Measurements from ENCODE around the gene PEX11B. TPM values are rescaled to one million over a fixed set of nuclear protein-coding genes. Genes with fewer than 3 reads are reported as not detected.

PEX11B gene, protein sequence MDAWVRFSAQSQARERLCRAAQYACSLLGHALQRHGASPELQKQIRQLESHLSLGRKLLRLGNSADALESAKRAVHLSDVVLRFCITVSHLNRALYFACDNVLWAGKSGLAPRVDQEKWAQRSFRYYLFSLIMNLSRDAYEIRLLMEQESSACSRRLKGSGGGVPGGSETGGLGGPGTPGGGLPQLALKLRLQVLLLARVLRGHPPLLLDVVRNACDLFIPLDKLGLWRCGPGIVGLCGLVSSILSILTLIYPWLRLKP
- total RNA-seq, result 10 to 100 TPM; 10.2 to 25.2 (median 15.7) TPM

DNA sequence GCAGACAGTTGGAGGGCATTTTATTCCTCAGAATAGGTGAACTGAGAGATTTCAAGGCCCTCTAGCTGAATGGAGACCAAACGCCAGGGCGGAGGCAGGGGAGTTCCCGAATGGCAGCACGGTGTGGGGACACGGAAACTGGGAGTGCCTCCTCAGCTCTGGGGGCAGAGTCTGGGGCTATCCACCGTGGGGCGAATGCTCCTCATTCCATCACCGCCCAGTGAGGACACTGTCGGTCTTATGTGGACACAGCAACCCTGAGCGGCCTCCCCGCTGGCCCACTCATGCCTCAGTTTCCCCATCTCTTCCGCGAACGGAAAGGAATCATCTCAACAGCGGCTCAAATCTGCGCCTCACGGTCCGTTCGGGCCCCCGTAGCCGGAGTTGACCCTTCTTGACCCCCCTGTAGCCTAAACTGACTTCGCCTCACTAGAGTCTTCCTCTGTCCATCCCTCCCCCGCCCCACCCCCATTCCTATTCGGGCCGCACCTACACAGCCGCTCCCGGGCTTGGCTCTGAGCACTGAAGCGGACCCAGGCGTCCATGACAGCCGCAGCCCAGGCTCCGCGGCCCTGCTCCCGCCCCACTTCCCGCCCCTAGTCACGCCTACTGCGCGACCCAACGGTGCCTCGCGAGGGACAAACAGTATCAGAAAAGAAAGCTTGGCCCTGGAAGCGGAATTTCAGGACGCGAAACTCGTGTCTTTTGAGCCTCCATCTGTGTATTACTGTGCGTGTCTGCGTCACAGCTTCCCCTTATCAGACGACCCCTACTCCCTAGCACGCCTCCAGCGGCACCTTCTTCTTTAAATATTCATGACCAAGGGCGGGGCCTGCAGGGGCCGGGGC, at the start of gene PEX11B:
PEX11B (minus strand) TSS at position 574 of the 848 bp plus-strand sequence; CDS start at position 545, 29 bp downstream.
- ATAC-seq (ENCODE audit: low FRiP score) (peak; percentile 93), DNase-seq (ENCODE audit: low spot score) (peak; percentile 78)
- TF ChIP-seq, protein P1, sequence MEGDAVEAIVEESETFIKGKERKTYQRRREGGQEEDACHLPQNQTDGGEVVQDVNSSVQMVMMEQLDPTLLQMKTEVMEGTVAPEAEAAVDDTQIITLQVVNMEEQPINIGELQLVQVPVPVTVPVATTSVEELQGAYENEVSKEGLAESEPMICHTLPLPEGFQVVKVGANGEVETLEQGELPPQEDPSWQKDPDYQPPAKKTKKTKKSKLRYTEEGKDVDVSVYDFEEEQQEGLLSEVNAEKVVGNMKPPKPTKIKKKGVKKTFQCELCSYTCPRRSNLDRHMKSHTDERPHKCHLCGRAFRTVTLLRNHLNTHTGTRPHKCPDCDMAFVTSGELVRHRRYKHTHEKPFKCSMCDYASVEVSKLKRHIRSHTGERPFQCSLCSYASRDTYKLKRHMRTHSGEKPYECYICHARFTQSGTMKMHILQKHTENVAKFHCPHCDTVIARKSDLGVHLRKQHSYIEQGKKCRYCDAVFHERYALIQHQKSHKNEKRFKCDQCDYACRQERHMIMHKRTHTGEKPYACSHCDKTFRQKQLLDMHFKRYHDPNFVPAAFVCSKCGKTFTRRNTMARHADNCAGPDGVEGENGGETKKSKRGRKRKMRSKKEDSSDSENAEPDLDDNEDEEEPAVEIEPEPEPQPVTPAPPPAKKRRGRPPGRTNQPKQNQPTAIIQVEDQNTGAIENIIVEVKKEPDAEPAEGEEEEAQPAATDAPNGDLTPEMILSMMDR (IDR thresholded peaks at IDR 0.05), result no peak

DNA sequence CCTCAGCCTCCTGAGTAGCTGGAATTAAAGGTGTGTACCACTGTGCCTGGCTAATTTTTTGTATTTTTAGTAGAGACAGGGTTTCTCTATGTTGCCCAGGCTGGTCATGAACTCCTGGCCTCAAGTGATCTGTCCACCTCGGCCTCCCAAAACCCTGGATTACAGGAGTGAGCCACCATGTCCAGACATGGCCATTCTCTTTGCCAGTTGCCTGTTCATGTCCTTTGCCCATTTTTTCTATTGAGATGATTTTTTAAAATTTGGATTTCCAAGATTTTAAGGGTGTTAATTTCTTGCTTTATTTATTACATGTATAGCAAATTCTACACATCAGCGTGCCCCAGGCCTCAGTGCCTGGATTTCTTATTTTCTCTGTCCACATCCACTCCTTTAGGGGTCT, 48.8 kb upstream of the PEX11B start:
- TF ChIP-seq, protein P1 (IDR thresholded peaks at IDR 0.05), result no peak
- DNase-seq (ENCODE audit: low spot score) (no peak), ATAC-seq (ENCODE audit: low FRiP score) (no peak)

DNA sequence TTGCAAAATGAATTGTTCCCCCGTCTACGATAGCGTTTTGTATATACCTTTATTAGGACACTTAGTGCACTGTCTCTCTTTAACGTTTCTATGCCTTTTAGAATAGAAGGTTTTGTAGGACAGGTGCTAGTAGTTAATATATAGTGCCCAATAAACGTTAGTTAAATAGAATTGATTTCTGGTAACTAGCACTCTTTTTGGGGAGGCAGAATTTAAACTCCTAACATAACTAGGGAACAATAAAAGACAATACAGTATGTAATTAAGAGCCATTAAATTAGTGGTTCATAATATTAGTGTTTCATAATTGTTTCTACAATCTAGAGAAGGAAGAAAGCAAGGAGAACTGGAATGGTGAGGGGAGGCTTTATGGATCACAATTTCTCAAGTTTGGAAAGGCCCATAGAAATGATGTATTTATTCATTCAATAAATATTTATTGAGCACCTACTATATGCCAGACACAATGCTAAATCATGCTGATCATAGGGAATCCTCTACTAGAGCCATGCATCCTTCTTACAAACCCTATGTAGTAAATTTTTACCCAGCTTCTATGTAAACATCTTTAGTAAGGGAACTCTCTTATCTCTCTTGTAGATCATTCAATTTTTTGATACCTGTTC, 46.7 kb upstream of the PEX11B start:
- no peak for ATAC-seq (ENCODE audit: low FRiP score)
- TF ChIP-seq, protein P1 (IDR thresholded peaks at IDR 0.05), result no peak
- no peak for DNase-seq (ENCODE audit: low spot score)

DNA sequence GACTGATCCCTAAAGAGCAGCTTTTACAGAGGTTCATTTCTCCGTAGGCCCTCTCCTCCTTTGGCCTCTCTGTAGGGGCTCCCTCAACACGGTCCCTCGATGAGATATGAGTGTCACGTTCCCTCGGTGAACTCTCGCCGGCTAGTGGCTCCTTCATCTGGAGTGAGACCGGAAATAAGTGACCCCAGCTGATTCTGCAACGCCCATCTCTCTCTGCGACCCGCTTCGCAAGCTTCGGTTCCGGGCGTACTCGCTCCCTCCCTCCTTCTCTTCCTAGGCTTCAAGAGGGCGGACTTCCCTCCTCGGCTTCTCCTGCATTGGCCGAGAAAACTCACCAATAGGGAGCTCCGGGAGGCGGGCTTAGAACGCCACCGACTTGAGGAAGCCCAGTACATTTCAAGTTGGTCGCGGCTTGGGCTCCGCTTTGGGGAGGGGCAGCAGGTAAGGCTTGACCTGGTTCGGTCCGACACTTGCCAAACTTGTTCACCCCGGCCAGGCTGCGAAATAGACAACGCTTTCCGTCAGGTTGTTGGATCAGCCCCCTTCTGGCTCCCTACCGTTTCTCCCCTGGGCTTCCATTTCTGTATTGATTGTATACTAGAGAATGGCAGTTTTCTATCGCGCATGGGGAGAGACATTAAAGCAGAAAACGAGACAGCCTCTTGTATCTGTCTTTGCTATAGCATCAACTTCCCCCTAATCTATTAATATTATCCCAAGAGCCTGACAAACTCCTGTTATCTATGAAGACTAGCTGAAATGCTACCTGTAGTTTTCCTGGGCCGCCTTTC, 46.0 kb upstream of the PEX11B start, which contains the start of the genes ANKRD34A and POLR3GL:
ANKRD34A (minus strand) TSS at position 248 of the 791 bp plus-strand sequence. CDS start 2,816 bp downstream, outside the sequence.
POLR3GL (plus strand) TSS at position 363 of the 791 bp plus-strand sequence. CDS start 10,176 bp downstream, outside the sequence.
- ATAC-seq (ENCODE audit: low FRiP score) (peak; percentile 88), DNase-seq (ENCODE audit: low spot score) (peak; percentile 91)

DNA sequence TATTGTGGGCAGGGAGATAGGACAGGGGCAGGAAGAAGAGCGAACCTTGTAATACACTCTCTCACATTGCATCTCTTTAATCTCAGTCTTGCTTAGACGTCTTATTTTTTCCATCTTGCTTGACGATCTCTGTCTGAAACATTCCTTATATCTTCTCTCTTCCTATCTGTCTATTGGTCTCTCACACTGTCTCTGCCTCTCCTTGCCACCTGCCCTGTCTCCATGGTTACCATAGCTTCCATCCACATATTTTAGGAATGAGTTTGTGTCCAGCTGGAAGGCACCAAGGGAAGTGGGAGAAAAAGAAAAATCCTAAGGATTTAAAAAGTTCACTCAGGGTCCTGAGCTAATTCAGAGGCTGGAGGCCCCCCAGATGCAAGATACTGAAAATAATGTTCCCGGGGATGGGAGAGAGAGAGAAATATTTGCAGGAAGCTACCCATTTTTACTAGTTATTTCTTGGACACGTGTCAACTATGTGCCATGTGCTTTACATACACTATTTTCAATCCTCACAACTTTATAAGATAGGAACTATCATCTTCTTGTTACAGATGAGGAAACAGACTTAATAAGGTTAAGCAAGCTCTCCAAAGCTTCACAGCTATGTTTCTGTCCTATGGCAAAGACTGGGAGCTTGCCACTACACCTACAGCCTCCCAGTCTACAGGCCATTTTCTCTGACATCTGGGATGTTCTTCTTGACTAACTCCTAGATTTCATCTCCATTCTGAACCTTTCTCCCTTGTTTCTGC, 44.9 kb upstream of the PEX11B start:
- ATAC-seq (ENCODE audit: low FRiP score), result no peak
- no peak for DNase-seq (ENCODE audit: low spot score)
- TF ChIP-seq, protein P1 (IDR thresholded peaks at IDR 0.05), result no peak

More for the DNA sequence above, 46.0 kb upstream of the PEX11B start, which contains the start of the genes ANKRD34A and POLR3GL:
- TF ChIP-seq, protein P1 (IDR thresholded peaks at IDR 0.05), result no peak
